Loucy (cell line): ENCODE measurements around the gene LY6G5B.

Experiments
- EZH2phosphoT487 ChIP-seq: fragments of 200-600 bp; IDR thresholded peaks from 2 replicates; pipeline ENCODE4 v1.6.1; 2018; ENCODE audit warnings: antibody characterized with exemption, mild to moderate bottlenecking, moderate library complexity, borderline replicate concordance
- TF ChIP-seq, protein P1 (sequence below): fragments of 200-600 bp; sonication (generic); conservative IDR thresholded peaks from 2 replicates; pipeline ENCODE4 v1.5.1; 2014; ENCODE audit warnings: mild to moderate bottlenecking, antibody characterized with exemption, low read length

DNA sequence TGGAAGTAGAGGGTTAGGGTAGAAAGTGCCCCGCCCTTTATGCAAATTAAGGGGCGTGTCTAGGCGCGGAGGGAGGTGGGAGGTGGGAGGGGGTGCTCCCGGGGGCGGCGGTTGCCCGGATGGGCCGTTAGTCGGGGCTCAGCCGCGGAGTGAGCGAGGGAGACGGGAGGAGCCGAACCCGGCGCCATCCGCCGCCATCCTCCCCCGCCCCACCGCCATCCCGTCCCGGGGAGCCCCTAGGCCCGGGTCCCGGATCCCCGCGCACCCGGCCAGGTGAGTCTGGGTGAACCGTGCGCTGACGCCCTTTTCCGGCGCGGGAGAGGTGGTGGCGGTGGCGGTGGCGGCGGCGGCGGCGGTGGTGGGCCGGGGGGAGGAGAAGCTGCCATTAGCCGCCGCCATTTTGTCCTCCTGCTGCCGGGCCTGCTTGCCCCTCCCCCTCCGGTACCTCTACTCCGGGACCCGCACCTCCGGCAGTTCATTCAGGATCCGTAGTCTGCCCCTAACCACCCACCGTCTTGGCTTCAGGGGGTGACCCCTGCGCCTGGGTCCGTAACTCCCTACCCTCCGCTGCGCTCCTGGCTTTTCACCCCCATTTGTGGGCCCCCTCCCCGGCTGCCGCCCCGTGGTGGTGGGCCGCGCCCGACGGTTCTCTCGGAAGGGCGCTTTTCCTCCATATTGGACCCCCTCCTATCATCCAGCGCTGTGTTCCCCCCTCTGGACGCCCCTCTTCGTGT is 49.0 kb upstream of the LY6G5B start, which contains the start of gene PRRC2A:
- TF ChIP-seq, protein P1, sequence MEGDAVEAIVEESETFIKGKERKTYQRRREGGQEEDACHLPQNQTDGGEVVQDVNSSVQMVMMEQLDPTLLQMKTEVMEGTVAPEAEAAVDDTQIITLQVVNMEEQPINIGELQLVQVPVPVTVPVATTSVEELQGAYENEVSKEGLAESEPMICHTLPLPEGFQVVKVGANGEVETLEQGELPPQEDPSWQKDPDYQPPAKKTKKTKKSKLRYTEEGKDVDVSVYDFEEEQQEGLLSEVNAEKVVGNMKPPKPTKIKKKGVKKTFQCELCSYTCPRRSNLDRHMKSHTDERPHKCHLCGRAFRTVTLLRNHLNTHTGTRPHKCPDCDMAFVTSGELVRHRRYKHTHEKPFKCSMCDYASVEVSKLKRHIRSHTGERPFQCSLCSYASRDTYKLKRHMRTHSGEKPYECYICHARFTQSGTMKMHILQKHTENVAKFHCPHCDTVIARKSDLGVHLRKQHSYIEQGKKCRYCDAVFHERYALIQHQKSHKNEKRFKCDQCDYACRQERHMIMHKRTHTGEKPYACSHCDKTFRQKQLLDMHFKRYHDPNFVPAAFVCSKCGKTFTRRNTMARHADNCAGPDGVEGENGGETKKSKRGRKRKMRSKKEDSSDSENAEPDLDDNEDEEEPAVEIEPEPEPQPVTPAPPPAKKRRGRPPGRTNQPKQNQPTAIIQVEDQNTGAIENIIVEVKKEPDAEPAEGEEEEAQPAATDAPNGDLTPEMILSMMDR: no peak
- no peak for TF ChIP-seq EZH2phosphoT487
